AG04450 (cell line): ENCODE results near the gene DOK5. TPM values are rescaled to one million over a fixed set of nuclear protein-coding genes. Genes with fewer than 3 reads are reported as not detected.

Source experiments
- CTCF ChIA-PET: fragments of 300-600, 350-600 bp; formaldehyde crosslinking; extraction: SDS; loops from one replicate; lab custom pipeline; 2022; ENCODE audit warnings: antibody characterized with exemption, inconsistent platforms; lab: Charles Lee
- POLR2A ChIA-PET: fragments of 350-600 bp; formaldehyde crosslinking; extraction: SDS; loops from one replicate; lab custom pipeline; 2021; ENCODE audit warnings: antibody characterized with exemption, inconsistent platforms; lab: Yijun Ruan, JAX
- DNase-seq: peaks from one replicate; pipeline ENCODE4 v3.0.0-alpha.2; 2011; ENCODE audit warnings: low read depth, low spot score
- H3K27ac ChIP-seq: one replicate; pipeline ENCODE4 v1.5.1; 2012; ENCODE audit warnings: low read depth, low read length, control low read depth
- H3K27me3 ChIP-seq: one replicate; pipeline ENCODE4 v1.6.0; 2012; ENCODE audit warnings: low read length; ENCODE audit not compliant: control insufficient read depth, insufficient read depth
- H3K4me3 ChIP-seq: 2 replicates; pipeline ENCODE4 v1.5.1; 2011; ENCODE audit warnings: mild to moderate bottlenecking, low read depth, low read length, control low read depth
- H3K9me3 ChIP-seq: 2 replicates; pipeline ENCODE4 v1.5.1; 2012; ENCODE audit warnings: low read length; ENCODE audit not compliant: control insufficient read depth, insufficient read depth
- polyA plus RNA-seq: library from polyadenylated mRNA; depleted of rRNA; stranded (reverse); fragments of >200 nt; gene quantifications from 2 replicates; pipeline ENCODE4 v1.2.3, GENCODE V29; 2011
- TF ChIP-seq, protein P1 (sequence below): IDR thresholded peaks from 2 replicates; pipeline ENCODE4 v1.5.1; 2011; ENCODE audit warnings: low read depth, low read length, control low read depth, inconsistent platforms

Gene DOK5
- polyA plus RNA-seq, 1 experiment = 1.9 TPM

DNA sequence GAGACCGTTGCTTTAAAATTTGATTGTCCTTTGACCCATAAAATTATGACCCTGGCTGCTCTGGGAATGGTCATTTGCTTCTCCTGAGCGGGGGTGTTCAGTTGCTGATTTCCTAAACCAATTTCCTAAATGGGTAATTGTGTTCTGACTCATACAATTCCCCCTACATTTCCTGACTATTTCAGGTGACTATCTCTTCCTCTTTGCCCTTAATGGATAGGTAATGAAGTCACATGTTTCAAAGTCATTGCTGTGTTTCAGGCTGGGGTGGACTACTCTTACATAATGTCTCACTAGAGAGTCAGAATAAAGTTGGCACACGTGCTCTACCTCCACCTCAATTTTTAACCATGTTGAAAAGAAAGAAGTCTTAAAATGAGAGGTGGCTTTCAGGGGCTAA is 109.8 kb downstream of the DOK5 start:
- ChIA-PET POLR2A (no interaction called here), CTCF (no interaction called here)
- H3K9me3 ChIP-seq = no peaks in the 10 kb centered on the region
- H3K27me3 ChIP-seq = no peaks in the 10 kb centered on the region
- no peak overlapping the region for H3K27ac ChIP-seq
- H3K4me3 ChIP-seq = no peak overlapping the region
- DNase-seq = no peak
- TF ChIP-seq, protein P1, sequence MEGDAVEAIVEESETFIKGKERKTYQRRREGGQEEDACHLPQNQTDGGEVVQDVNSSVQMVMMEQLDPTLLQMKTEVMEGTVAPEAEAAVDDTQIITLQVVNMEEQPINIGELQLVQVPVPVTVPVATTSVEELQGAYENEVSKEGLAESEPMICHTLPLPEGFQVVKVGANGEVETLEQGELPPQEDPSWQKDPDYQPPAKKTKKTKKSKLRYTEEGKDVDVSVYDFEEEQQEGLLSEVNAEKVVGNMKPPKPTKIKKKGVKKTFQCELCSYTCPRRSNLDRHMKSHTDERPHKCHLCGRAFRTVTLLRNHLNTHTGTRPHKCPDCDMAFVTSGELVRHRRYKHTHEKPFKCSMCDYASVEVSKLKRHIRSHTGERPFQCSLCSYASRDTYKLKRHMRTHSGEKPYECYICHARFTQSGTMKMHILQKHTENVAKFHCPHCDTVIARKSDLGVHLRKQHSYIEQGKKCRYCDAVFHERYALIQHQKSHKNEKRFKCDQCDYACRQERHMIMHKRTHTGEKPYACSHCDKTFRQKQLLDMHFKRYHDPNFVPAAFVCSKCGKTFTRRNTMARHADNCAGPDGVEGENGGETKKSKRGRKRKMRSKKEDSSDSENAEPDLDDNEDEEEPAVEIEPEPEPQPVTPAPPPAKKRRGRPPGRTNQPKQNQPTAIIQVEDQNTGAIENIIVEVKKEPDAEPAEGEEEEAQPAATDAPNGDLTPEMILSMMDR = no peak

DNA sequence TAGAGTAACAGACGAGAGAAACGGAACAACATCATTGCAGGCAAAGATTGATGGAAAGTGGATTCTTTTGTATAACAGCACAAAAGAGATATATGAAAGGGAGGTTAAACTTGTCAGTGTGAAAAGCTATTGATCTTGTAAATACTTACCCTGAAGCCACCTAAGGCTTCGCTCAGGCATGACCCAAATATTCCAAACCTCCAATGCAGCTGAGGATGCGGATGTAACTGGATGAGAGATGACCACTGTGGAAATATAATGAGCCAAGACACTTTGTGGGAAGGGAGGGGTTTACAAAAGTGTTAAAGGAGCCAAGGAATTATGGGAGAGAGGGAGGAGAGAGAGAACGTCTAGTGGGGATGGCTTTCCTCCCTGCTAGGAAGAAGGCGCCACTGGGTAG is 112.0 kb downstream of the DOK5 start:
- H3K27me3 ChIP-seq = no peaks in the 10 kb centered on the region
- H3K9me3 ChIP-seq = no peaks in the 10 kb centered on the region
- POLR2A ChIA-PET = no interaction called here
- CTCF ChIA-PET = no interaction called here
- TF ChIP-seq, protein P1 = no peak
- DNase-seq = no peak
- H3K27ac ChIP-seq = no peak overlapping the region
- no peak overlapping the region for H3K4me3 ChIP-seq

DNA sequence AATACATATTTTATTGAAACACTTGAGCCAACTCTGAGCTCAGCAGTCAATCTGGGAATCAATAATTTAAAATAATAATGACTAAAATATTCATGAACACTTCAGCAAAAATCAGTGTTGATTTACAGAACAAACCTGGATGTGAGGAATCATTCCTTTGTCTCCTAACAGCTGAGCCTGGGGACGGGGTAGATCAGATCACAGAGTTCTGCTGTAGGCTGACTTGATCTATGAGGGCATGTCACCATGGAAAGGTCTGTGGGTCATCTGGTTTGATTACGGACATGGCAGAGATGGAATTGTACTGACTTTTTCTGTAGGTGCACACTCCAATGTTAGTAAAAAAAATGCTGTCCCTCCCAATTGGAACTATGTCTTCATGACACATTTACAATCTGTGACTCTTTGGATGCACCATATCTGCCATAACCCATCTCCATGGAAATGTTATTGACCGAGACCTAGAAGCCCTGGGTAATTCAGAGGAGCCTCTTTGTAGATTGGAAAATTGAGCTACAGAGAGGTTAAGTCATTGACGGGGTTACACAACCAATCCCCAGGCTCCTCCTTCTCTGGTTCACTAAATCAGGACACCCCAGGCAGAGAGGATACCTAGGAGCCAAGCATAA is 114.1 kb downstream of the DOK5 start:
- ChIA-PET CTCF (interaction anchor here (1.5 kb wide), 1 partner anchor 370 kb away, joined by 3 read pairs; no protein-coding TSS in a partner anchor), POLR2A (no interaction called here)
- DNase-seq = no peak
- no peak overlapping the region for H3K4me3 ChIP-seq
- H3K9me3 ChIP-seq = no peaks in the 10 kb centered on the region
- H3K27me3 ChIP-seq = no peaks in the 10 kb centered on the region
- H3K27ac ChIP-seq = no peak overlapping the region
- TF ChIP-seq, protein P1 = no peak

DNA sequence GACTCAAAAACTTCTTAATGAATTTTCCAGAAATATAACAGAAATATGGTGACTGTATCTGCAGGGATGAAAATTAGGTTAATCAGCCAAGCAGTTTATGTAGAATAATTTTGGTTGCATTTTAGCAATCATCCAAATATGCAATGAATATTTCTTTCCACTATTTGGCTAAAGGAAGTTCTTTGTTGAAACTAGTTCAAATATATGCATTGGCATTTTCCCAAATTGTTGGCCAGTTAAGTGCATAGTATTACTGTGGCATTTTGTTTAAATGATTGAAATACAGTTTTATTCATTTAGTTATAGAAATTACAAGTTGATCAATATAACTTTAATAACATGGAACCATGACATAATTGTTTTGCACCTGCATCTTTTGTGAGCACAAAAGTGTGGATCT is 115.5 kb downstream of the DOK5 start:
- no peak overlapping the region for H3K4me3 ChIP-seq
- H3K27me3 ChIP-seq = no peaks in the 10 kb centered on the region
- TF ChIP-seq, protein P1 = no peak
- no peak overlapping the region for H3K27ac ChIP-seq
- DNase-seq = no peak
- H3K9me3 ChIP-seq = no peaks in the 10 kb centered on the region
- ChIA-PET POLR2A (no interaction called here), CTCF (no interaction called here)

DNA sequence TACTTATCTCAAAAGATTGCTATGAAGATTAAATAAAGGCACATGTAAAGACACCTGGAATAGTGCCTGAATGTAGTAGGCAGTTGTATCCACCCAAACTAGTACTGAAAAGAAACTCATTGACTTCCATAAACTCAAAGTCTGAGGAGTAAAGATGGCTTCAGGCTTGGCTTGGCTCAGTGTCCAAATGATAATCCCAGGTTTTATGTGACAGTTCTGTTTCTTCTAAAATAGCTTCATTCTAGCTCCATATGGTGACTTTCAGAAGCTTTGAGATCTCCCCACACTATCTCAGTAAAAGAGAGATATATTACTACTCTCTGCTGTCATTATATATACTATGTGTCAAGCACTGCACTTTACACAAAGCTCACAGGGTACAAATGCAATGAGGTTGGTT is 121.3 kb downstream of the DOK5 start:
- no peak overlapping the region for H3K27ac ChIP-seq
- ChIA-PET CTCF (no interaction called here), POLR2A (no interaction called here)
- H3K9me3 ChIP-seq = no peaks in the 10 kb centered on the region
- no peaks in the 10 kb centered on the region for H3K27me3 ChIP-seq
- TF ChIP-seq, protein P1 = no peak
- DNase-seq = no peak
- no peak overlapping the region for H3K4me3 ChIP-seq
